Activated CD4-positive, alpha-beta memory T cell treated with anti-CD3 and anti-CD28 coated beads, Interleukin-2, amount 10 ng/mL, durations not matched to agents 7 days and 5 days (primary cell): ENCODE data around the gene CLUH. TPM values are rescaled to one million over a fixed set of nuclear protein-coding genes. Genes with fewer than 3 reads are reported as not detected.

Experiments used
- CTCF ChIA-PET: fragments of 350-600 bp; sonication (Branson Sonifier 250); formaldehyde crosslinking; loops from one replicate; lab custom pipeline; 2021; ENCODE audit warnings: antibody characterized with exemption, inconsistent platforms; lab: Charles Lee
- POLR2A ChIA-PET: fragments of 350-600 bp; sonication (Branson Sonifier 250); formaldehyde crosslinking; loops from one replicate; lab custom pipeline; 2021; ENCODE audit warnings: antibody characterized with exemption; lab: Charles Lee
- DNase-seq: peaks from one replicate; pipeline ENCODE4 v3.0.0-alpha.2; 2020
- H3K27ac Mint-ChIP-seq: one replicate; pipeline ENCODE4 v1.8.0; 2021; ENCODE audit warnings: mild to moderate bottlenecking, mixed read lengths
- H3K27me3 Mint-ChIP-seq: one replicate; pipeline ENCODE4 v1.8.0; 2021; ENCODE audit warnings: mixed read lengths
- H3K36me3 Mint-ChIP-seq: one replicate; pipeline ENCODE4 v1.8.0; 2021; ENCODE audit warnings: low read depth, mixed read lengths
- H3K4me1 Mint-ChIP-seq: one replicate; pipeline ENCODE4 v1.8.0; 2021; ENCODE audit warnings: mixed read lengths
- H3K4me3 Mint-ChIP-seq: one replicate; pipeline ENCODE4 v1.8.0; 2021; ENCODE audit warnings: mild to moderate bottlenecking, mixed read lengths
- H3K9me3 Mint-ChIP-seq: one replicate; pipeline ENCODE4 v1.8.0; 2021; ENCODE audit warnings: mixed read lengths
- total RNA-seq, 2 experiments: library from RNA; stranded (reverse); gene quantifications; one replicate each; pipeline ENCODE4 v1.2.3, GENCODE V29; 2021

The CLUH gene
- total RNA-seq, 2 experiments from 2014 or later, result 36.4 to 37.9 TPM

DNA sequence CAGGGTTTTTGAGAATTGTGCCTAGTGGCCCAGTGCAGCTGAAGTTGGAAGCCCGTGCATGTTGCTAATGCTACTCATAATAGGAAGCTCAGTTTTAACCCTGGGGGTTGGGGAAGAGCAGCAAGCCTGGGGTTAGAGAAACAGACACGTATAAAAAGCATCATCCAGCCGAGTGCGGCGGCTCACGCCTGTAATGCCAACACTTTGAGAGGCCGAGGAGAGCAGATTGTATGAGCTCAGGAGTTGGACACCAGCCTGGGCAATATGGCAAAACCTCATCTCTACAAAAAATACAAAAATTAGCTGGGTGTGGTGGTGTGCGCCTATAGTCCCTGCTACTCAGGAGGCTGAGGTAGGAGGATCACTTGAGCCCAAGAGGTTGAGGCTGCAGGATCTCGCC, 2.3 kb upstream of the CLUH start:
- no peaks in the 10 kb centered on the region for H3K36me3 Mint-ChIP-seq
- H3K9me3 Mint-ChIP-seq, result no peaks in the 10 kb centered on the region
- no peak overlapping the region for H3K27ac Mint-ChIP-seq
- no peak overlapping the region for H3K4me3 Mint-ChIP-seq
- DNase-seq, result no peak
- H3K4me1 Mint-ChIP-seq, result peaks cover 38% of the 10 kb centered on the region
- POLR2A ChIA-PET, result interaction anchor here (0.6 kb wide), 1 partner anchor 127 kb away, joined by 4 read pairs; no protein-coding TSS in a partner anchor
- H3K27me3 Mint-ChIP-seq, result no peaks in the 10 kb centered on the region
- CTCF ChIA-PET, result interaction anchor here (0.6 to 0.8 kb wide), 2 partner anchors 298 to 1961 kb away, joined by 3 to 4 read pairs; no protein-coding TSS in a partner anchor

GRCh38 chr17:2712300-2713043, 908 bp upstream of the CLUH start:
- Mint-ChIP-seq H3K27me3 (no peaks in the 10 kb centered on the region), H3K9me3 (no peaks in the 10 kb centered on the region), H3K4me3 (peak overlapping the region; percentile 90), H3K36me3 (no peaks in the 10 kb centered on the region), H3K27ac (peak overlapping the region; percentile 80), H3K4me1 (peaks cover 42% of the 10 kb centered on the region)
- DNase-seq, result no peak
- POLR2A ChIA-PET, result no interaction called here
- CTCF ChIA-PET, result no interaction called here

GRCh38 chr17:2710803-2711607, 559 bp downstream of the CLUH start:
- H3K27me3 Mint-ChIP-seq, result no peaks in the 10 kb centered on the region
- peak overlapping the region; percentile 77 for H3K27ac Mint-ChIP-seq
- H3K36me3 Mint-ChIP-seq, result no peaks in the 10 kb centered on the region
- H3K4me1 Mint-ChIP-seq, result peaks cover 42% of the 10 kb centered on the region
- peak overlapping the region; percentile 80 for H3K4me3 Mint-ChIP-seq
- POLR2A ChIA-PET, result interaction anchor here (0.7 to 1.9 kb wide), 9 partner anchors 14 to 375 kb away, joined by 3 to 8 read pairs (median 4); partner anchors contain the start of genes PAFAH1B1, RAP1GAP2 and TSR1
- DNase-seq, result peak; percentile 42
- H3K9me3 Mint-ChIP-seq, result no peaks in the 10 kb centered on the region
- CTCF ChIA-PET, result interaction anchor here (1.4 to 1.6 kb wide), 2 partner anchors 80 to 329 kb away, joined by 3 to 5 read pairs; no protein-coding TSS in a partner anchor

DNA sequence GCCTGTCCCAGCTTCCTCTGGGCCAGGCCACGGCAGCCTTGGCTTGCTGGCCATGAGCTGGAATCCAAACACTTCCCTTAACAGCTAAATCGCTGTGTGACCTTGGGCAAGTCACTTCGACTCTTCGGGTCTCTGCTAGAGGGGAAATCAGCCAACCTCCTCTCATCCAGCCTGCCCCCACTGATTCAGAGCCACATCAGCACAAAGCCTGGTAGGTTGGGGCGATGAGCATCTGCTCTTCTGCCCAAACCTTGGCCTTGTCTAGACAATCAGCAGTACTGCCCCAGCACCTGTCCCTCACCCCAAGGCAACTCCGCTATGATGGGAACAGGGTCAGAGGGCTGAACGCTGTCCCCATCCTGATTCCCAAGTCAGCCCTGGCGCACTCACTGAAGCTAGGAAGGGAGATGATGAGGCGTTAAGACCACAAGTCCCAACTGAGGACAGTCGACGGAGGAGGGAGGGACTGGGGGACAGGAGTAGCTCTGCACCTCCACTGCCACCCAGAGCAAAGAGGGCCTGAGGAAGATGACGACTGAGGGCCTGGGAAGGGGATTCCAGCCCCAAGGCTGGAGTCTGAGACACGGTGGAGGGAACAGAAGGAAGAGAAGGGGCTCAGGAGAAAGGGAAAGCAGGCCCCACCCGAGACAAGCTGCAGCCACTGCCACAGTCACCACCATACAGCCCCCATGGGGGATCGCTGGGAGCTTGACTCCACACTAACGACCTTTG, 1.3 kb downstream of the CLUH start:
- peaks cover 42% of the 10 kb centered on the region for H3K4me1 Mint-ChIP-seq
- H3K27me3 Mint-ChIP-seq, result no peaks in the 10 kb centered on the region
- H3K9me3 Mint-ChIP-seq, result no peaks in the 10 kb centered on the region
- peak overlapping the region; percentile 77 for H3K27ac Mint-ChIP-seq
- peak overlapping the region; percentile 80 for H3K4me3 Mint-ChIP-seq
- POLR2A ChIA-PET, result interaction anchor here (0.7 to 1.9 kb wide), 9 partner anchors 11 to 374 kb away, joined by 3 to 8 read pairs (median 4); partner anchors contain the start of genes RAP1GAP2 and TSR1
- CTCF ChIA-PET, result interaction anchor here (1.2 to 1.6 kb wide), 3 partner anchors 36 to 328 kb away, joined by 3 to 5 read pairs (median 3); no protein-coding TSS in a partner anchor
- no peaks in the 10 kb centered on the region for H3K36me3 Mint-ChIP-seq
- DNase-seq, result no peak

DNA sequence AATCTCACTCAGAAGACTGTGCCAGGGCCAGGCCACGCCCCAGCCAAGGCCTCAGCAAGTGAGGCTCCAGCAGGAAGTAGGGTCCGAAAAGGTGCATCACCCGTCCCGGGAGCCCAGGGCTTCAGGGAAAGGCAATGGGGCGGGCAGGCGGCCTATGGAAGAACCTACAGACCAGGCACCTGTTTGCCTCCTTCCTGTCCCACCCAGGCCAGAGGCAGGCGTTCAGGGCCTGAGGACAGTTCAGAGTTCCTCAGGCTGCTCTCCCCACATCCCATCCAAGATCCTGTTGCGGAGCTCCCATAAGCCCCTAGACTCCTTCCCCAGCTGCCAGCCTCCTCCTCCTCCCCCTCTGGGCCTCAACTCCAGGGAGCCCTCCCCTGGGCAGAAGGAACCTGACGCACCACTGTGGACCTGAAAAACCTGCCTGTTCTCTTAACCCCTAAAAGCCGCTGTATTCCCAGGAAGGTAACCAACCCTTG, 2.3 kb downstream of the CLUH start:
- POLR2A ChIA-PET, result interaction anchor here (0.6 to 1.9 kb wide), 4 partner anchors 12 to 106 kb away, joined by 3 to 8 read pairs (median 5); no protein-coding TSS in a partner anchor
- H3K4me1 Mint-ChIP-seq, result peaks cover 42% of the 10 kb centered on the region
- CTCF ChIA-PET, result interaction anchor here (1.0 to 1.6 kb wide), 3 partner anchors 16 to 327 kb away, joined by 3 to 5 read pairs (median 4); no protein-coding TSS in a partner anchor
- H3K27ac Mint-ChIP-seq, result peak overlapping the region; percentile 77
- DNase-seq, result peak; percentile 34
- H3K4me3 Mint-ChIP-seq, result peak overlapping the region; percentile 80
- H3K9me3 Mint-ChIP-seq, result no peaks in the 10 kb centered on the region
- no peaks in the 10 kb centered on the region for H3K27me3 Mint-ChIP-seq
- no peaks in the 10 kb centered on the region for H3K36me3 Mint-ChIP-seq

DNA sequence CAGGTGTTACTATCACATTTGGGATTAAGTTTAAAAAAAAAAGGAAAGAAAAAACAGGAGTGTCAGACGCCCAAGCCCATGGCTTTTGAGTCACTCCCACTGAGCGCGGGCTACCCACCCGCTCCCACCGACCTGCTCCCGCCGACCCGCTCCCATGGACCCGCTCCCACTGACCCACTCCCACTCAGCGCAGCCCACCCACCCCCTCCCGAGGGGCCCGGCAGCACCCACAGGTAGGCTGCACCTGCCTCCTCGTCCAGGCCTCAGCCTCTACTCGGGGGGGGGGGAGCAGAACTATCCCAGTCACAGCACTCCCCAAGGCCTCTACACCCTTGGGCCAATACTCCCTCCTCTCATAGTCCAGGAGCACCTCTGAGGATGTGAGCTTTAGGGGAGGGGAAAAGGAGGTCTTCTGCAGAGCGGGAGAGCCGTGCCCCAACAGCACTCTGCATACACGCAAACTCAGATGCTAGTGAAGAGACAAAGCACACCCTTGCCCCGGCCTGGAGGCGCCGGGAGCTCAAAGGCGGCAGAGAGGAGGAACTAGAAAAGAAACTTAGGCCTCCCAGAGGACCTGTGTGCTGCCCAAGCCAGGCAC, 2.9 kb downstream of the CLUH start:
- no peak for DNase-seq
- H3K9me3 Mint-ChIP-seq, result no peaks in the 10 kb centered on the region
- H3K27me3 Mint-ChIP-seq, result no peaks in the 10 kb centered on the region
- ChIA-PET POLR2A (interaction anchor here (0.6 kb wide), 1 partner anchor 21 kb away, joined by 3 read pairs; no protein-coding TSS in a partner anchor), CTCF (interaction anchor here (0.7 to 1.0 kb wide), 2 partner anchors 16 to 326 kb away, joined by 3 to 4 read pairs; no protein-coding TSS in a partner anchor)
- peak overlapping the region; percentile 77 for H3K27ac Mint-ChIP-seq
- no peaks in the 10 kb centered on the region for H3K36me3 Mint-ChIP-seq
- peak overlapping the region; percentile 80 for H3K4me3 Mint-ChIP-seq
- H3K4me1 Mint-ChIP-seq, result peaks cover 40% of the 10 kb centered on the region

- peak; percentile 31 for DNase-seq
- Mint-ChIP-seq H3K9me3 (no peaks in the 10 kb centered on the region), H3K4me1 (peaks cover 38% of the 10 kb centered on the region), H3K4me3 (no peak overlapping the region), H3K36me3 (no peaks in the 10 kb centered on the region), H3K27me3 (no peaks in the 10 kb centered on the region), H3K27ac (no peak overlapping the region)
- ChIA-PET POLR2A (interaction anchor here (1.4 kb wide), 1 partner anchor 12 kb away, joined by 3 read pairs; no protein-coding TSS in a partner anchor), CTCF (interaction anchor here (0.5 to 0.7 kb wide), 2 partner anchors 158 to 325 kb away, joined by 3 read pairs; no protein-coding TSS in a partner anchor)
These were observed 3.6 kb downstream of the CLUH start for GRCh38 chr17:2707721-2708584.

DNA sequence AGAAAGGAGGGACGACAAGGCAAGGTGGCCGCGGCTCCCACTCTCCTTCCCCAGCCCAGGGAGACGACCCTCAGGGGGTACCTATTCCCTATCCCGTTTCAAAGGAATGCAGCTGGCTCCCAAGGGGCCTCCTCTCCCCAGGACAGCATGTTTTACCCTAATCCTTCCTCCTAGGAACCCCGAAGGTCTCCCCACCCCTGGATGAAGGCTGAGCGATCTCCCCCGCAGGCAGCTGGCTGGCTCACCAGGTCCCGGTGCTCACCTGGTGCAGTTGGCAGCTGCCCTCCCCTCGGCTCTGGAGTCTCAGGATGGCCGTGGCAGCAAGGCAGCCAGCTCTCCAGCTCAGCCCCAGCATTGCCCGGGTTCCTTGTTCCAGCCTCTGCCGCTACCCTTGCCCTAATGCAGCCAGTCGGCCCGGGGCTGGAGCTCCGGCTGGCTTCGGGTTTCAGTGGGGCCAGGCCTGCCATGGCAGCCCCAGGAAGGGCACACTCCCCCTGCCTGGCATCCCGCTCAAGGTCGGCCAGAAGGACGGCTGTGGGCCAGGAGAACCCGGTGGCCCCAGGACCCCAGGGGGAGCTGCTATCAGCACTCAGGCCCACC, 4.6 kb downstream of the CLUH start:
- peaks cover 7% of the 10 kb centered on the region for H3K36me3 Mint-ChIP-seq
- DNase-seq, result no peak
- no peaks in the 10 kb centered on the region for H3K9me3 Mint-ChIP-seq
- no peak overlapping the region for H3K27ac Mint-ChIP-seq
- POLR2A ChIA-PET, result interaction anchor here (1.4 kb wide), 1 partner anchor 11 kb away, joined by 3 read pairs; no protein-coding TSS in a partner anchor
- CTCF ChIA-PET, result no interaction called here
- H3K4me3 Mint-ChIP-seq, result no peak overlapping the region
- peaks cover 30% of the 10 kb centered on the region for H3K4me1 Mint-ChIP-seq
- H3K27me3 Mint-ChIP-seq, result no peaks in the 10 kb centered on the region

- H3K4me1 Mint-ChIP-seq, result peaks cover 28% of the 10 kb centered on the region
- ChIA-PET POLR2A (interaction anchor here (0.6 to 1.4 kb wide), 3 partner anchors 10 to 619 kb away, joined by 3 read pairs; no protein-coding TSS in a partner anchor), CTCF (no interaction called here)
- no peaks in the 10 kb centered on the region for H3K9me3 Mint-ChIP-seq
- H3K27me3 Mint-ChIP-seq, result no peaks in the 10 kb centered on the region
- no peak for DNase-seq
- no peak overlapping the region for H3K27ac Mint-ChIP-seq
- peaks cover 7% of the 10 kb centered on the region for H3K36me3 Mint-ChIP-seq
- H3K4me3 Mint-ChIP-seq, result no peak overlapping the region
These were observed 5.4 kb downstream of the CLUH start for GRCh38 chr17:2705888-2706795.

- POLR2A ChIA-PET, result no interaction called here
- CTCF ChIA-PET, result no interaction called here
- Mint-ChIP-seq H3K27me3 (no peaks in the 10 kb centered on the region), H3K36me3 (peaks cover 9% of the 10 kb centered on the region), H3K4me3 (no peak overlapping the region), H3K9me3 (no peaks in the 10 kb centered on the region), H3K27ac (no peak overlapping the region), H3K4me1 (peaks cover 22% of the 10 kb centered on the region)
- DNase-seq, result no peak
These were observed 6.3 kb downstream of the CLUH start for GRCh38 chr17:2705263-2705662.
